Measurements from ENCODE around the gene ETHE1.

Gene ETHE1

DNA sequence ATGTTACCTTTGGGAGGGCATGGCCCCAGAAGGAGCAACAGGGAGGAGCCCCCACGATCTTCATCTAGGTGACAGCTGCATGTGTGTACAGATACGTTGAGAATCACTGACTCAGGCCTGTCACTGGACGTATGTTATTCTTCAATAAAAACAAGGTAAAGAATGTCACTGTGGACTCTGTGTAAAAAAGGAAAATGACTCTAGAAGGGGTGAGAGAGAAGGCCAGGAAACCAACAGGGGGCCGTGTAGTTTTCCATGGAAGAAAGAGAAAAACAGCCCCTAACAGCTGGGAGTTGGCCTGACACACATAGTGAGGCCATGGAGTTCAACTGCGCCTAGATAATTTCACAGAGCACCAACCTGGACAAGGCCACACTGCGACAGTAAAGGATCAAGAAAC, 59.7 kb downstream of the ETHE1 start:
- DNase-seq (ENCODE audit: low read depth in 2 of 2, low spot score in 1 of 2): no peak

DNA sequence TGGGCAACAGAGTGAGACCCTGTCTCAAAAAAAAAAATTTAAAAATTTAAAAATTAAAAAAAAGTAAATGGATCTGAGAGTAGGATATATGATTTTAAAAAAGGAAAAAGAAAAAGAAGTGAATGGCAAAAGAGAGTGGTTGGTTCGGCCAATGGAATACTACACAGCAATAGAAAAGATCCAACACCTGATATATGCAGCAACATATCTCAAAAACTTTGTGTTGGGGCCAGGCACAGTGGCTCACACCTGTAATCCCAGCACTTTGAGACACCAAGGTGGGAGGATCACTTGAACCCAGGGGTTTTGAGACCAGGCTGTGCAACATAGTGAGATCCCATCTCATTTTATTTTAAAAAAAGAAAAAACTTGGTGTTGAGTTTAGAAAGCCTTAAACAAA, 60.2 kb downstream of the ETHE1 start:
- DNase-seq (ENCODE audit: low read depth in 2 of 2, low spot score in 1 of 2): no peak

DNA sequence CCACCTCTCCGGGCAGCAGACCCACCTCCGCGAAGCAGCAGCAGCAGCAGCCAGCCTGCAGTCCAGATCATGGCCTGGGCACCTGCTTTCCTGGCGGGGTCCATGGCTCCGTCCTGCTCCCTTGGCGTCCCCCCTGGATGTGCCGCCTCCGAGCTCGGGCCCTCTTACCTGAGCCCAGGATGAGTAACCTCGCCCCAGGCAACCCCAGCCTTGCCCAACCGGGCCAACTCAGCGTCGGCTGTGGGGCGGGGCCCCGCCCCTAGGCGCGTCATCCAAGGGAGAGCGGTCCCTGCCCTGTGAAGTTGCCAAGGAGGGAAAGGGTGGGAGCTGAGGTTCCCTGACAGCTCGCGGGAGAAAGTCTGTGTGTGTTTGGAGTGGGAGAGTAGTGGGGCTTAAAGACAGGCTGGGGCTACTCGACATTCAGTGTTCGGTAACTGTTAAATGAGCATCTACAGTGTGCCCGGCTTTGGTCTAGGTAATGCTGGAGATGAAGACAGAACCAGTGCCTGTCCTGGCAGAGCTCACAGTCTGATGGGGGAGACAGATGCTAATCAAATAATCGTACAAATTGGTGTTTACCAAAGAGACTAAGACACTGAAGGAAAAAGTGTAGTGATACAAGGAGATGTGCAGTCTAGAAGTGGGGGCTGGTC, 61.4 kb downstream of the ETHE1 start, which contains the start of gene LYPD3:
Gene LYPD3 (minus strand): TSS at position 141 of the 653 bp plus-strand sequence. CDS start 37 bp downstream, at position 104.
- no peak for DNase-seq (ENCODE audit: low read depth in 2 of 2, low spot score in 1 of 2)

DNA sequence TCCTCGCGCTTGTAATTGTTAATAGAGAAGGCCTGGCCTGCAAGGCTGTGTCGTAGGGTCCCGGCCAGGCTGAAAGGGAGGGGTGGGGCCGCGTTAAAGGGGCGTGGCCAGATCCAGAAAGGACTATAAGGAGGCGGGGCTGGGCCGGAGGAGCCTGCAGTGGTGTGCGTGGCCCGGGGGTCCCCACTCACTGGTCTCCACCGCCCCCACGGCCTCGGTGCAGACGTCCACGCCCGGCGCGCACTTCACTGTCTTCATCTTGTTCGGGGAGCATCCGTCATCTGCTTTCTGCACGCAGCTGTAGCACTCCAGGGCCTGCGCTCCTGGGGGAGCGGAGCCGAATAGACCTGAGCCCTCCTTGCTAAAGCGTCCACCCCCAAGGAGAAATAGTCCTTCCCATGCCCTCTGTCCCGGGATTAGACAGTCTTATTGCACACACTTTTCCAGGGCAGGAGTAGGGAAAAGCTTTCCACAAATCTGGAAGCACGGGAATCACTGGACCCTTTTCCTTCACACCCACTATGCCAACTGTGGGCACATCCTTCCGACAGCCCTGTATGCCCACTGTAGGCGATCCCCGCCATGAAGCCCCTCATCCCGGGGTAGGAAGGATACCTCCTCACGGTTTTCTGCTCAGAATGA, 62.7 kb downstream of the ETHE1 start:
- DNase-seq (ENCODE audit: low read depth in 2 of 2, low spot score in 1 of 2): peak in 1 of 2 donors; percentile 52

DNA sequence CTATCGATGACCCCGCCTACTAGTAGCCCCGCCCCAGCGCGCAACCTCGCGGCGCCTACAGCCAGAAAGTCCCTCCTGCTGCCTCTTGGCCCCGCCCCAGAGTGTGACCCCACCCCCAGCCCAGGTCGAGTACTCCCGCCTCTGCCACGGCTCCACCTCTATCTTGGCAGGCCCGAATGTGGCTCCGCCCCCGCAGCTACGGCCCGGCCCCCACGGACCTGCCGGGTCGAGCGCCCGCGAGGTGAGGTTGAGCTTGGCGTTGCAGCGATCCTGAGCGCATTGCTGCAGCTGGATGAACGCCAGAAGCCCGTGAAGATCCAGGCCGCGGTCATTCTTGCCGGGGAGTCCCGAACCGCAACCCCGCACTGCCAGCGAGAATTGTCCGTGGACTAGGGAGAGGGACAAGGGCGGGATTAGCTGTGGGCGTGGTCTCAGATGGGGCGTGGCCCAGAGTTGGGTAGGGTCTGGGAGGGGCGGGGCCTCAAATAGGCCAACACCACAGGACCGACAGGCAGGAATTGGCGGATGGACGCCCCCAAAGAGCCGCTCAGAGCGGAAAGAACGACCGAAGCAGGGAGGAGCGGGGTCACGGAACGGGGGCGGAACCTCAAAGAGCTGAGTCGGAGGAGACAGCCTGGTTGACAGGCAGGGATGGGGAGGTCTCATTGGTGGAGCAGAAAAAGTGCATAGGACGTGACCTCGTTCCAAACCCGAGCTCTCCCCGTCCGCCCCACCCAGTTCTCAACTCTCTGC, 63.4 kb downstream of the ETHE1 start:
- peak; percentile 97 to 99 for DNase-seq (ENCODE audit: low read depth in 2 of 2, low spot score in 1 of 2)

DNA sequence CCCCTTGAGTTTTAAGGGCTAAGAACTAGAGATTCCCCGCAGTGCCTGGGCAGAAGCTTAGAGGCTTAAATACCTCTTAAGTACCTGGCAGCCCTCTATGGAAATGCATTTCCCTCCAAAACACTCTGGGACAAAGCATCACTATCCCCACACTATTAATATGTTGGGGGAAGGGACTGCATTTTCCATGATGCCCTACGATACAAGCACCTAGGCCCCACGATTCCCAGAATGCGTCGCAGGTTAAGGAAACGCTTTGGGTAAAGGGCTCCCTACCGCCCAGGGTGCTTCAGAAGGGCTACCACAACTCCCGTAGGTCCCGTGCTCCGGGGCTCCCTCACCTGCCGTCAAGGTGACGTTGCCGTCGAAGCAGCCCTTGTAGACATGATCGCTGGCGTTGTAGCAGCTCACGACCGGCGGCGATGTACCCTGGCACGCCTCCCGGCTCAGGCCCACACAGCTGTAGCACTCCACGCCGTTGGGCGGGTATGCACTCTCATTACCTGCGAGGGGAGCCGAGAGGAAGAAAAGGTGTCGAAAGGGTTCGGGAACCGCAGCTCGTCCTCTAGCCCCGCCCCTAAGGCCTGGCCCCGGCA, 64.1 kb downstream of the ETHE1 start:
- no peak for DNase-seq (ENCODE audit: low read depth in 2 of 2, low spot score in 1 of 2)

DNA sequence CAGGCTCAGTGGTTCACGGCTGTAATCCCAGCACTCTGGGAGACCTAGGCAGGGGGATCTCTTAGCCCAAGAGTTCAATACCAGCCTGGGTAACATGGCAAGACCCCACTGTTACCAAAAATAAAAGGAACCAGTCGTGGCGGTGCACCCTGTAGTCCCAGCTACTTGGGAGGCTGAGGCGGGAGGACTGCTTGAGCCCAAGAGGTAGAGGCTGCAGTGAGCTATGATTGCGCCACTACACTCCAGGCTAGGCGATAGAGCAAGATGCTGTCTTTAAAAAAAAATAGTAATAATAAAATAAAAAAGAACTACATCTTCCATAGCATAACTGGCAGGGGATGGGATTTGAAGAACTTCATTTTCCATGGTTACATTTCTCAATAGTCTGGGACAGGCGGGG, 64.6 kb downstream of the ETHE1 start:
- no peak for DNase-seq (ENCODE audit: low read depth in 2 of 2, low spot score in 1 of 2)

DNA sequence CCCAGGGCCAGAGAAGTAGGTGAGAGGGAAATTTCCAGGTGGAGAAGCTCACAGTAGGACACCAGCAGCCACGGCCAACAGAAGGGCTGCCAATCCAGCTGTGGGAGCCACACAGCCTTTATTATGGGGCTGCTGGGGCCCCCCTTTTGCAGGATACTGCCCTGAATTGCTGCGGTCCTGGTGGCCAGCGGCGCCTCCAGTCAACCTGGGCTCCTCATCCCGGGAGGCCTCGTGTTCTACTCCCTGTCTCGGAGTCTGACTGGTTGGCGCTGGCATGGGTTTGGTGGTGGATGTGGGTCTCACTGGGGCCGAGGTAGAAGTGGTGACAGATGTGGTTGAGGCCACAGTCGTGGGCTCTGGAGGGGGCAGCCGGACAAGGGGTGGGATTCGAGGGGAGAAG, 65.7 kb downstream of the ETHE1 start:
- no peak for DNase-seq (ENCODE audit: low read depth in 2 of 2, low spot score in 1 of 2)

DNA sequence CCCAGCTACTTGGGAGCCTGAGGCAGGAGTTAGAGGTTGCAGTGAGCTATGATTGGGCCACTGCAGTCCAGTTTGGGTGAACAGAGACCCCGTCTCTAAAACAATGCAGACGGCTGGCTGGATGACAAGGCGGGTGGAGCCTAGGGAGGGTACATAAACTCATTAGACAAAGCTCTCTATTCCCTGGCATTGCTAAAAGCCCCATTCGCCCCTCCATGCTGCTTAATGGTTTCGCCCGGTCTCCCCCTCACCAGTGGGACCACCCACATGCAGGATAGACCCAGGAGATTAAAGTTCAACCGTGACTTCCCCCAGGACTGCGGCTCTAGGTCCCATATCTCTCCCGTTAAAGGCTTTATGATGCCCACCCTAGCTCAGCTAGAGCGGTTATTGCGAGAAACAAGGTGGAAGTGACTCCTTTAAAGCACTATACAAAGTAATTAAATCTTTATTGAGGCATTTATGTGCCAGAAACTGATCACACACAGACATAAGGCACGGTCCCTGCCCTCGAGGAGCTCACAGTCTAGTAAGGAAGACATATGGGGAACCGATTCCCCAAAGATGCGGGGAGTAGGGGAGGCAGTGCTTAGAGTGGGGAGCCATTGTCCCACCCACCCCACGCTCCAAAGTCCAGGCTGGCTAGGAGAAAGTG, 66.5 kb downstream of the ETHE1 start:
- no peak for DNase-seq (ENCODE audit: low read depth in 2 of 2, low spot score in 1 of 2)

DNA sequence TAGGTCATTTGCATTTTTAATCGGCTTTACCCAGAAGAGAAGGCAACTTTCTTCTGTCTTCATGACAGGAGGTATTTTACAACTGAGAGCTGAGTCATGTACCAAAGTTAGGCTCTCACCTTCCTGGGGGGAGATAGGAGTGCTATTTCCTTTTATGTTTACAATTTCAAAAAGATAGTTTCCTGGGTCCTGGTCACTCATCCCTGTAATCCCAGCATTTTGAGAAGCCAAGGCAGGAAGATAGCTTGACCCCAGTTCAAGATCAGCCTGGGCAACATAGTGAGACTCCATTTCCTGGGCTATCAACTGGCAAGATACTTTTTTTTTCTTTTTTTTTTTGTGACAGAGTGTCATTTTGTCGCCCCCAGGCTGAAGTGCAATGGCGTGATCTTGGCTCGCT, 69.2 kb downstream of the ETHE1 start:
- DNase-seq (ENCODE audit: low read depth in 2 of 2, low spot score in 1 of 2): no peak

Data from stimulated activated CD8-positive, alpha-beta memory T cell treated with anti-CD3 and anti-CD28 coated beads, Interleukin-4, amount 100 ng/mL, for 1 hour (primary cell).